SU-DHL-6 (cell line): ENCODE results near the gene SCAMP2.

Experiments
- EZH2phosphoT487 ChIP-seq: fragments of 200-600 bp; sonication (generic), shearing (Covaris generic); conservative IDR thresholded peaks from 2 replicates; pipeline ENCODE4 v1.6.1; 2018; ENCODE audit warnings: mild to moderate bottlenecking, antibody characterized with exemption, low read length, moderate library complexity, mixed read lengths
- TF ChIP-seq, protein P1 (sequence below): fragments of 200-600 bp; sonication (generic); IDR thresholded peaks from one replicate; pipeline ENCODE4 v1.5.1; 2017; ENCODE audit warnings: antibody characterized with exemption, mild to moderate bottlenecking, low read length, moderate library complexity; ENCODE audit not compliant: insufficient read depth, poor library complexity, severe bottlenecking

GRCh38 chr15:74873756-74874424, 725 bp upstream of the SCAMP2 start:
- TF ChIP-seq, protein P1, sequence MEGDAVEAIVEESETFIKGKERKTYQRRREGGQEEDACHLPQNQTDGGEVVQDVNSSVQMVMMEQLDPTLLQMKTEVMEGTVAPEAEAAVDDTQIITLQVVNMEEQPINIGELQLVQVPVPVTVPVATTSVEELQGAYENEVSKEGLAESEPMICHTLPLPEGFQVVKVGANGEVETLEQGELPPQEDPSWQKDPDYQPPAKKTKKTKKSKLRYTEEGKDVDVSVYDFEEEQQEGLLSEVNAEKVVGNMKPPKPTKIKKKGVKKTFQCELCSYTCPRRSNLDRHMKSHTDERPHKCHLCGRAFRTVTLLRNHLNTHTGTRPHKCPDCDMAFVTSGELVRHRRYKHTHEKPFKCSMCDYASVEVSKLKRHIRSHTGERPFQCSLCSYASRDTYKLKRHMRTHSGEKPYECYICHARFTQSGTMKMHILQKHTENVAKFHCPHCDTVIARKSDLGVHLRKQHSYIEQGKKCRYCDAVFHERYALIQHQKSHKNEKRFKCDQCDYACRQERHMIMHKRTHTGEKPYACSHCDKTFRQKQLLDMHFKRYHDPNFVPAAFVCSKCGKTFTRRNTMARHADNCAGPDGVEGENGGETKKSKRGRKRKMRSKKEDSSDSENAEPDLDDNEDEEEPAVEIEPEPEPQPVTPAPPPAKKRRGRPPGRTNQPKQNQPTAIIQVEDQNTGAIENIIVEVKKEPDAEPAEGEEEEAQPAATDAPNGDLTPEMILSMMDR = no peak
- no peak for TF ChIP-seq EZH2phosphoT487
